Skeletal muscle tissue (tissue), 4 donors: ENCODE results near the gene LMO7. TPM values are rescaled to one million over a fixed set of nuclear protein-coding genes. Genes with fewer than 3 reads are reported as not detected.

Experiments used
- H3K27ac ChIP-seq: one replicate; pipeline ENCODE4 v1.7.0; 2013; ENCODE audit warnings: mild to moderate bottlenecking, low read depth, low read length, inconsistent platforms
- H3K27me3 ChIP-seq, 3 donors: one replicate each; pipeline ENCODE4 v1.7.0; 2013; ENCODE audit warnings: low read length in 3 of 3; ENCODE audit not compliant: control insufficient read depth in 3 of 3, insufficient read depth in 3 of 3
- H3K36me3 ChIP-seq, 3 donors: one replicate each; pipeline ENCODE4 v1.7.0; 2013; ENCODE audit warnings: low read length in 3 of 3; ENCODE audit not compliant: control insufficient read depth in 3 of 3, insufficient read depth in 3 of 3
- H3K4me1 ChIP-seq, 3 donors: one replicate each; pipeline ENCODE4 v1.7.0; 2013; ENCODE audit warnings: low read length in 3 of 3, mild to moderate bottlenecking in 3 of 3; ENCODE audit not compliant: control insufficient read depth in 3 of 3, insufficient read depth in 3 of 3
- H3K4me3 ChIP-seq, 3 donors: one replicate each; pipeline ENCODE4 v1.7.0; 2013; ENCODE audit warnings: low read length in 3 of 3
- H3K9ac ChIP-seq, 3 donors: one replicate each; pipeline ENCODE4 v1.7.0; 2013; ENCODE audit warnings: low read length in 3 of 3, mild to moderate bottlenecking in 3 of 3, moderate library complexity in 2 of 3, low read depth in 1 of 3
- H3K9me3 ChIP-seq, 3 donors: one replicate each; pipeline ENCODE4 v1.7.0; 2013; ENCODE audit warnings: low read length in 3 of 3; ENCODE audit not compliant: control insufficient read depth in 3 of 3
- total RNA-seq: library from RNA; depleted of rRNA; stranded (reverse); fragments of >200 nt; gene quantifications from one replicate; pipeline ENCODE4 v1.2.3, GENCODE V29; 2014
- donor health status: Osteomylitis.

The LMO7 gene
- total RNA-seq, 1 donor from 2014 or later: 176 TPM

- Histone ChIP-seq H3K27ac (no peak overlapping the region), H3K4me1 (peaks cover 16 to 34% (median 18%) of the 10 kb centered on the region in 3 donors), H3K36me3 (peaks cover 0 to 6% (median 0%) of the 10 kb centered on the region in 3 donors), H3K4me3 (no peak overlapping the region), H3K9me3 (no peaks in the 10 kb centered on the region), H3K9ac (peak overlapping the region in 1 of 3 donors; percentile 10), H3K27me3 (no peaks in the 10 kb centered on the region)
Measured at GRCh38 chr13:75811841-75812240, 175.7 kb downstream of the LMO7 start.

GRCh38 chr13:75812751-75813181 is 176.6 kb downstream of the LMO7 start:
- peaks cover 0 to 5% (median 0%) of the 10 kb centered on the region in 3 donors for H3K36me3 ChIP-seq
- H3K4me1 ChIP-seq: peaks cover 16 to 34% (median 18%) of the 10 kb centered on the region in 3 donors
- no peak overlapping the region for H3K9ac ChIP-seq
- no peak overlapping the region for H3K27ac ChIP-seq
- H3K9me3 ChIP-seq: no peaks in the 10 kb centered on the region
- no peak overlapping the region for H3K4me3 ChIP-seq
- H3K27me3 ChIP-seq: no peaks in the 10 kb centered on the region

GRCh38 chr13:75813323-75813722 is 177.2 kb downstream of the LMO7 start:
- Histone ChIP-seq H3K4me3 (no peak overlapping the region), H3K9me3 (no peaks in the 10 kb centered on the region), H3K4me1 (peaks cover 18 to 37% (median 20%) of the 10 kb centered on the region in 3 donors), H3K9ac (no peak overlapping the region), H3K27me3 (no peaks in the 10 kb centered on the region), H3K36me3 (peaks cover 0 to under 1% (median 0%) of the 10 kb centered on the region in 3 donors), H3K27ac (no peak overlapping the region)

- Histone ChIP-seq H3K36me3 (peaks cover 5 to 6% (median 6%) of the 10 kb centered on the region in 3 donors), H3K4me3 (peak overlapping the region in 2 of 3 donors; percentile 6 to 19)
Measured at GRCh38 chr13:75818179-75818967, 182.2 kb downstream of the LMO7 start.

GRCh38 chr13:75818968-75819225 is 182.8 kb downstream of the LMO7 start:
- Histone ChIP-seq H3K27me3 (no peaks in the 10 kb centered on the region), H3K4me3 (peak overlapping the region in 2 of 3 donors; percentile 6 to 19), H3K9ac (peak overlapping the region in 1 of 3 donors; percentile 46), H3K4me1 (peaks cover 20 to 36% (median 21%) of the 10 kb centered on the region in 3 donors), H3K27ac (peak overlapping the region; percentile 31), H3K9me3 (no peaks in the 10 kb centered on the region), H3K36me3 (peaks cover 10 to 11% (median 10%) of the 10 kb centered on the region in 3 donors)

More at GRCh38 chr13:75818179-75818967, 182.2 kb downstream of the LMO7 start:
- Histone ChIP-seq H3K27ac (peak overlapping the region; percentile 31), H3K9ac (peak overlapping the region; percentile 24 to 57 (median 46)), H3K27me3 (no peaks in the 10 kb centered on the region), H3K4me1 (peaks cover 22 to 39% (median 26%) of the 10 kb centered on the region in 3 donors), H3K9me3 (no peaks in the 10 kb centered on the region)

- Histone ChIP-seq H3K27ac (no peak overlapping the region), H3K9ac (no peak overlapping the region), H3K36me3 (peaks cover 14 to 23% (median 15%) of the 10 kb centered on the region in 3 donors), H3K9me3 (no peaks in the 10 kb centered on the region), H3K27me3 (no peaks in the 10 kb centered on the region), H3K4me1 (no peaks in the 10 kb centered on the region), H3K4me3 (no peak overlapping the region)
Measured at GRCh38 chr13:75825161-75825560, 189.0 kb downstream of the LMO7 start.

- H3K36me3 ChIP-seq: peaks cover 14 to 23% (median 15%) of the 10 kb centered on the region in 3 donors
- H3K27me3 ChIP-seq: no peaks in the 10 kb centered on the region
- no peaks in the 10 kb centered on the region for H3K9me3 ChIP-seq
- H3K4me3 ChIP-seq: no peak overlapping the region
- no peaks in the 10 kb centered on the region for H3K4me1 ChIP-seq
- no peak overlapping the region for H3K9ac ChIP-seq
- no peak overlapping the region for H3K27ac ChIP-seq
Measured at GRCh38 chr13:75825594-75825993, 189.5 kb downstream of the LMO7 start.

GRCh38 chr13:75826391-75826790 is 190.3 kb downstream of the LMO7 start:
- peaks cover 10 to 20% (median 13%) of the 10 kb centered on the region in 3 donors for H3K36me3 ChIP-seq

GRCh38 chr13:75829830-75830229 is 193.7 kb downstream of the LMO7 start:
- H3K9me3 ChIP-seq: no peaks in the 10 kb centered on the region
- peaks cover 0 to 15% (median 5%) of the 10 kb centered on the region in 3 donors for H3K36me3 ChIP-seq
- peaks cover 2 to 10% (median 8%) of the 10 kb centered on the region in 3 donors for H3K4me1 ChIP-seq
- H3K27ac ChIP-seq: no peak overlapping the region
- H3K4me3 ChIP-seq: no peak overlapping the region
- H3K27me3 ChIP-seq: no peaks in the 10 kb centered on the region
- H3K9ac ChIP-seq: no peak overlapping the region

More at GRCh38 chr13:75826391-75826790, 190.3 kb downstream of the LMO7 start:
- Histone ChIP-seq H3K9me3 (no peaks in the 10 kb centered on the region), H3K4me3 (no peak overlapping the region), H3K4me1 (no peaks in the 10 kb centered on the region), H3K27ac (no peak overlapping the region), H3K9ac (no peak overlapping the region), H3K27me3 (no peaks in the 10 kb centered on the region)

GRCh38 chr13:75830842-75831241 is 194.7 kb downstream of the LMO7 start:
- Histone ChIP-seq H3K9me3 (no peaks in the 10 kb centered on the region), H3K4me1 (peaks cover 2 to 10% (median 8%) of the 10 kb centered on the region in 3 donors), H3K36me3 (peaks cover 0 to 9% (median 3%) of the 10 kb centered on the region in 3 donors), H3K27me3 (no peaks in the 10 kb centered on the region), H3K4me3 (no peak overlapping the region), H3K27ac (no peak overlapping the region), H3K9ac (no peak overlapping the region)
